SK-N-SH treated with all-trans-retinoic acid at 6 μM for 48 hours (cell line): ENCODE results near the gene LRRC4C.

ENCODE experiments used
- ESRRG ChIP-seq: fragments of 250-450 bp; sonication (Bioruptor Pico); IDR thresholded peaks from 2 replicates; pipeline ENCODE4 v1.6.1; 2021; ENCODE audit warnings: mild to moderate bottlenecking
- GLIS3 ChIP-seq: fragments of 250-450 bp; sonication (Bioruptor Pico); IDR thresholded peaks from 2 replicates; pipeline ENCODE4 v1.5.0; 2020; ENCODE audit warnings: mild to moderate bottlenecking, moderate library complexity
- OSR1 ChIP-seq: fragments of 250-450 bp; sonication (Bioruptor Pico); IDR thresholded peaks from 2 replicates; pipeline ENCODE4 v1.8.0; 2022; ENCODE audit warnings: moderate library complexity, mild to moderate bottlenecking, inconsistent platforms
- RARB ChIP-seq: fragments of 250-450 bp; sonication (Bioruptor Pico); IDR thresholded peaks from 2 replicates; pipeline ENCODE4 v1.8.0; 2021; ENCODE audit warnings: mild to moderate bottlenecking, moderate library complexity
- SNAI2 ChIP-seq: fragments of 250-450 bp; sonication (Bioruptor Pico); IDR thresholded peaks from 2 replicates; pipeline ENCODE4 v1.5.0; 2020; ENCODE audit warnings: mild to moderate bottlenecking, moderate library complexity
- TCF4 ChIP-seq: fragments of 250-450 bp; sonication (Bioruptor Pico); IDR thresholded peaks from 2 replicates; pipeline ENCODE4 v1.8.0; 2021; ENCODE audit warnings: mild to moderate bottlenecking, moderate library complexity, borderline replicate concordance
- ZC3H10 ChIP-seq: fragments of 250-450 bp; sonication (Bioruptor Pico); IDR thresholded peaks from 2 replicates; pipeline ENCODE4 v1.5.1; 2021; ENCODE audit warnings: mild to moderate bottlenecking, moderate library complexity
- ZFP3 ChIP-seq: fragments of 250-450 bp; sonication (Bioruptor Pico); IDR thresholded peaks from 2 replicates; pipeline ENCODE4 v1.5.0; 2020; ENCODE audit warnings: mild to moderate bottlenecking, moderate library complexity
- ZFP30 ChIP-seq: fragments of 450-650 bp; formaldehyde crosslinking; IDR thresholded peaks from 2 replicates; pipeline ENCODE4 v1.5.0; 2022; ENCODE audit warnings: mild to moderate bottlenecking, moderate library complexity
- ZNF565 ChIP-seq: fragments of 450-650 bp; formaldehyde crosslinking; conservative IDR thresholded peaks from 2 replicates; pipeline ENCODE4 v1.5.0; 2020; ENCODE audit warnings: low read depth, mild to moderate bottlenecking, moderate library complexity
- TF ChIP-seq, protein P1 (sequence below): fragments of 250-450 bp; sonication (Bioruptor Pico); IDR thresholded peaks from 2 replicates; pipeline ENCODE4 v1.5.1; 2020; ENCODE audit warnings: low read depth, mild to moderate bottlenecking, moderate library complexity
- TF ChIP-seq, protein P2 (sequence below): fragments of 250-450 bp; sonication (Bioruptor Pico); IDR thresholded peaks from 2 replicates; pipeline ENCODE4 v1.5.0; 2020; ENCODE audit warnings: mild to moderate bottlenecking, moderate library complexity
- TF ChIP-seq, protein P3 (sequence below): fragments of 250-450 bp; sonication (Bioruptor Pico); IDR thresholded peaks from 2 replicates; pipeline ENCODE4 v1.5.1; 2021; ENCODE audit warnings: mild to moderate bottlenecking, moderate library complexity

DNA sequence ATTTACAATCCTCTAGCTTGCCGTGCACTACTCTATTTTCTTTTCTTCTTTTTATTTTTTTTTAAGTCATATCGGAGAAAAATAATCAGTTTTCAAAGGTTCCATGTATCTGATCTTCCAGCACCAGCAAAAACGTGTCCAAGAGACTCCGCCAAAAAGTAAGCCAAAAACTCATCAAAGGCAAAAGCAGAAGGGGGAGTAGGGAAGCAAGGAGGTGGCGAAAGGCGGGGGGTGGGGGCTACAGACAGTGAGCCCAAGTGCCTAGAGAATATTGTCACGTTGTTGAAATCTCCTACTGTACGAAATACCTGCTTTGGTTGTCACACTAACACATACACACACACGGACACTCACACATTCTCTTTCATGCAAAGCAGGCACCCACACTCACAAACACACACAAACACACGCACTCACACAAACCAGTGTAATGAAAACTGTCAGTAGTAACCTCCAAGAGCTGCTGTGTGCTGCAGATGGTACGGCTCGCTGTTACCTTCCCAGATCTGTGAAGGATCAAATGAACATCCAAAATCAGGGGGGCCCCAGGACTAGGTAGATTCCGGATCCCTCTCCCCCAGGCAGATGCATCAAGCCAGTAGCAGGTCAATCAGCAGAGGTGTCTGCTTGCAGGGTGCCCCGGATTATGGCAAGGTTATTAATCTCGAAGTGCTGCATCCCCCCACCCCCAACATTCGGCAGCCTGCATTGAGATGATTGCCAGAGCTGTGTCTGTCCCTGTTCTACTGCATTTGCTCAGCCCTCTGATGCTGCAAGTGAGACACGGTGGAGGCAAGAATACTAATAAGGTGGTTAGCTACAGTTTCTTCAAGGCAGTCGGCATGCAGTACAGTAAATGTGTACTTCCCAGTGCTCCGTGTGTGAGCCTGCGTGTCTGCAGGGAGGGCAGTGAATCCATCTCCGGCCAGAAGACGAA is at the start of gene LRRC4C:
- TF ChIP-seq ESRRG (CRISPR knock-in tag) = no peak
- TF ChIP-seq, protein P1, sequence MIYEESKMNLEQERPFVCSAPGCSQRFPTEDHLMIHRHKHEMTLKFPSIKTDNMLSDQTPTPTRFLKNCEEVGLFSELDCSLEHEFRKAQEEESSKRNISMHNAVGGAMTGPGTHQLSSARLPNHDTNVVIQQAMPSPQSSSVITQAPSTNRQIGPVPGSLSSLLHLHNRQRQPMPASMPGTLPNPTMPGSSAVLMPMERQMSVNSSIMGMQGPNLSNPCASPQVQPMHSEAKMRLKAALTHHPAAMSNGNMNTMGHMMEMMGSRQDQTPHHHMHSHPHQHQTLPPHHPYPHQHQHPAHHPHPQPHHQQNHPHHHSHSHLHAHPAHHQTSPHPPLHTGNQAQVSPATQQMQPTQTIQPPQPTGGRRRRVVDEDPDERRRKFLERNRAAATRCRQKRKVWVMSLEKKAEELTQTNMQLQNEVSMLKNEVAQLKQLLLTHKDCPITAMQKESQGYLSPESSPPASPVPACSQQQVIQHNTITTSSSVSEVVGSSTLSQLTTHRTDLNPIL (CRISPR knock-in tag) = no peak
- TF ChIP-seq TCF4 (CRISPR knock-in tag) = no peak
- TF ChIP-seq, protein P2, sequence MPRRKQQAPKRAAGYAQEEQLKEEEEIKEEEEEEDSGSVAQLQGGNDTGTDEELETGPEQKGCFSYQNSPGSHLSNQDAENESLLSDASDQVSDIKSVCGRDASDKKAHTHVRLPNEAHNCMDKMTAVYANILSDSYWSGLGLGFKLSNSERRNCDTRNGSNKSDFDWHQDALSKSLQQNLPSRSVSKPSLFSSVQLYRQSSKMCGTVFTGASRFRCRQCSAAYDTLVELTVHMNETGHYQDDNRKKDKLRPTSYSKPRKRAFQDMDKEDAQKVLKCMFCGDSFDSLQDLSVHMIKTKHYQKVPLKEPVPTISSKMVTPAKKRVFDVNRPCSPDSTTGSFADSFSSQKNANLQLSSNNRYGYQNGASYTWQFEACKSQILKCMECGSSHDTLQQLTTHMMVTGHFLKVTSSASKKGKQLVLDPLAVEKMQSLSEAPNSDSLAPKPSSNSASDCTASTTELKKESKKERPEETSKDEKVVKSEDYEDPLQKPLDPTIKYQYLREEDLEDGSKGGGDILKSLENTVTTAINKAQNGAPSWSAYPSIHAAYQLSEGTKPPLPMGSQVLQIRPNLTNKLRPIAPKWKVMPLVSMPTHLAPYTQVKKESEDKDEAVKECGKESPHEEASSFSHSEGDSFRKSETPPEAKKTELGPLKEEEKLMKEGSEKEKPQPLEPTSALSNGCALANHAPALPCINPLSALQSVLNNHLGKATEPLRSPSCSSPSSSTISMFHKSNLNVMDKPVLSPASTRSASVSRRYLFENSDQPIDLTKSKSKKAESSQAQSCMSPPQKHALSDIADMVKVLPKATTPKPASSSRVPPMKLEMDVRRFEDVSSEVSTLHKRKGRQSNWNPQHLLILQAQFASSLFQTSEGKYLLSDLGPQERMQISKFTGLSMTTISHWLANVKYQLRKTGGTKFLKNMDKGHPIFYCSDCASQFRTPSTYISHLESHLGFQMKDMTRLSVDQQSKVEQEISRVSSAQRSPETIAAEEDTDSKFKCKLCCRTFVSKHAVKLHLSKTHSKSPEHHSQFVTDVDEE = no peak
- no peak for TF ChIP-seq ZFP30
- TF ChIP-seq SNAI2 (CRISPR knock-in tag) = no peak
- TF ChIP-seq RARB (CRISPR knock-in tag) = no peak
- no peak for TF ChIP-seq ZNF565
- TF ChIP-seq, protein P3, sequence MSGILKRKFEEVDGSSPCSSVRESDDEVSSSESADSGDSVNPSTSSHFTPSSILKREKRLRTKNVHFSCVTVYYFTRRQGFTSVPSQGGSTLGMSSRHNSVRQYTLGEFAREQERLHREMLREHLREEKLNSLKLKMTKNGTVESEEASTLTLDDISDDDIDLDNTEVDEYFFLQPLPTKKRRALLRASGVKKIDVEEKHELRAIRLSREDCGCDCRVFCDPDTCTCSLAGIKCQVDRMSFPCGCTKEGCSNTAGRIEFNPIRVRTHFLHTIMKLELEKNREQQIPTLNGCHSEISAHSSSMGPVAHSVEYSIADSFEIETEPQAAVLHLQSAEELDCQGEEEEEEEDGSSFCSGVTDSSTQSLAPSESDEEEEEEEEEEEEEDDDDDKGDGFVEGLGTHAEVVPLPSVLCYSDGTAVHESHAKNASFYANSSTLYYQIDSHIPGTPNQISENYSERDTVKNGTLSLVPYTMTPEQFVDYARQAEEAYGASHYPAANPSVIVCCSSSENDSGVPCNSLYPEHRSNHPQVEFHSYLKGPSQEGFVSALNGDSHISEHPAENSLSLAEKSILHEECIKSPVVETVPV (CRISPR knock-in tag) = no peak
- no peak for TF ChIP-seq GLIS3 (CRISPR knock-in tag)
- TF ChIP-seq ZFP3 (CRISPR knock-in tag) = no peak
- TF ChIP-seq OSR1 (CRISPR knock-in tag) = no peak
- TF ChIP-seq ZC3H10 (CRISPR knock-in tag) = no peak
